ENCODE data around the gene TBCEL. TPM values are rescaled to one million over a fixed set of nuclear protein-coding genes. Genes with fewer than 3 reads are reported as not detected.

TBCEL gene
- total and polyA plus RNA-seq, 10 of the 15 experiments (the other 5 are each of a cell fraction or from before 2014, with no cell fraction given): 2.0 to 10.4 (median 7.3) TPM

GRCh38 chr11:121100943-121101342 lies 77.0 kb downstream of the TBCEL start, which contains the start of gene TECTA (continued):
- TF ChIP-seq SMAD5 (IDR thresholded peaks at IDR 0.05; ENCODE audit: low read depth): no peak
- TF ChIP-seq CHD1 (IDR thresholded peaks at IDR 0.05; ENCODE audit: low read depth, low read length): no peak
- TF ChIP-seq JUND (IDR thresholded peaks at IDR 0.05; ENCODE audit: low read depth, low read length): no peak

GRCh38 chr11:121104312-121104762 lies 80.4 kb downstream of the TBCEL start:
- DNase-seq (ENCODE audit: low read depth, low spot score) (no peak), FAIRE-seq (no peak), ATAC-seq (0 out of 3 replicates have a peak, but pooled peaks have one; percentile 46)
- Histone ChIP-seq H3K27ac (ENCODE audit: control insufficient read depth, insufficient read depth) (no peak overlapping the region), H3K27me3 (replicated peaks in 1 of 2; ENCODE audit: control insufficient read depth in 2 of 2, insufficient read depth in 2 of 2, low read length in 1 of 2) (peaks cover 0 to 2% of the 10 kb centered on the region in 2 experiments; a peak in 1 of 4 replicates), H3K36me3 (ENCODE audit: control insufficient read depth in 2 of 2, insufficient read depth in 2 of 2, low read length in 1 of 2) (no peaks in the 10 kb centered on the region), H3K4me2 (ENCODE audit: control insufficient read depth, insufficient read depth) (no peak overlapping the region), H3K79me2 (ENCODE audit: control insufficient read depth, insufficient read depth, low read length) (no peaks in the 10 kb centered on the region), H4K20me1 (ENCODE audit: control insufficient read depth, insufficient read depth) (no peaks in the 10 kb centered on the region; the same call in 1 of the 2 replicates), H3K9me3 (replicated peaks; ENCODE audit: control insufficient read depth, insufficient read depth, low read length) (no peaks in the 10 kb centered on the region), H2AFZ (ENCODE audit: control insufficient read depth, low read depth, low read length) (no peak overlapping the region), H3K4me3 (no peak overlapping the region), H3K4me1 (ENCODE audit: control insufficient read depth, insufficient read depth, low read length) (no peaks in the 10 kb centered on the region), H3K9ac (ENCODE audit: control insufficient read depth, insufficient read depth, low read length) (no peak overlapping the region)
- TF ChIP-seq E2F4 (IDR thresholded peaks at IDR 0.05; ENCODE audit: low read depth, low read length) (no peak), E2F8 (IDR thresholded peaks at IDR 0.05; ENCODE audit: low read depth, partially characterized antibody) (no peak), HDAC2 (IDR thresholded peaks at IDR 0.05) (no peak), ETV6 (conservative IDR thresholded peaks at IDR 0.05 in 1 of 2, IDR thresholded peaks at IDR 0.05 in 1 of 2; ENCODE audit: borderline replicate concordance in 1 of 2, low read depth in 1 of 2) (no peak), SRF (IDR thresholded peaks at IDR 0.05; ENCODE audit: low read depth in 2 of 2, low read length in 2 of 2) (no peak), POU2F2 (IDR thresholded peaks at IDR 0.05; ENCODE audit: borderline replicate concordance, low read depth, low read length) (no peak), SP1 (IDR thresholded peaks at IDR 0.05; ENCODE audit: low read depth, low read length) (no peak), RAD51 (IDR thresholded peaks at IDR 0.05) (no peak)
- TF ChIP-seq, protein P1, sequence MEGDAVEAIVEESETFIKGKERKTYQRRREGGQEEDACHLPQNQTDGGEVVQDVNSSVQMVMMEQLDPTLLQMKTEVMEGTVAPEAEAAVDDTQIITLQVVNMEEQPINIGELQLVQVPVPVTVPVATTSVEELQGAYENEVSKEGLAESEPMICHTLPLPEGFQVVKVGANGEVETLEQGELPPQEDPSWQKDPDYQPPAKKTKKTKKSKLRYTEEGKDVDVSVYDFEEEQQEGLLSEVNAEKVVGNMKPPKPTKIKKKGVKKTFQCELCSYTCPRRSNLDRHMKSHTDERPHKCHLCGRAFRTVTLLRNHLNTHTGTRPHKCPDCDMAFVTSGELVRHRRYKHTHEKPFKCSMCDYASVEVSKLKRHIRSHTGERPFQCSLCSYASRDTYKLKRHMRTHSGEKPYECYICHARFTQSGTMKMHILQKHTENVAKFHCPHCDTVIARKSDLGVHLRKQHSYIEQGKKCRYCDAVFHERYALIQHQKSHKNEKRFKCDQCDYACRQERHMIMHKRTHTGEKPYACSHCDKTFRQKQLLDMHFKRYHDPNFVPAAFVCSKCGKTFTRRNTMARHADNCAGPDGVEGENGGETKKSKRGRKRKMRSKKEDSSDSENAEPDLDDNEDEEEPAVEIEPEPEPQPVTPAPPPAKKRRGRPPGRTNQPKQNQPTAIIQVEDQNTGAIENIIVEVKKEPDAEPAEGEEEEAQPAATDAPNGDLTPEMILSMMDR (IDR thresholded peaks at IDR 0.05 in 2 of 3, conservative IDR thresholded peaks at IDR 0.05 in 1 of 3; ENCODE audit: control insufficient read depth in 2 of 3, extremely low read depth in 1 of 3, insufficient read depth in 1 of 3, low read depth in 3 of 3, low read length in 3 of 3): peak in 2 of 3 experiments; percentile 28 to 31; a peak in 2 of 6 replicates
- ChIA-PET POLR2A (no interaction called here), RAD21 (ENCODE audit: unreplicated experiment) (no interaction called here), CTCF (interaction anchor here (0.6 to 1.7 kb wide), 3 partner anchors 58 to 1839 kb away, joined by 3 to 4 read pairs (median 3); no protein-coding TSS in a partner anchor), SMC1A (ENCODE audit: uncharacterized antibody, unreplicated experiment) (no interaction called here)
- no TSS peak for BruUV-seq (replicated peaks)
- intact Hi-C loops (cut with micrococcal nuclease; ENCODE audit: unreplicated experiment): no loop called here
- 54% methylated on average over 9 of the region's 9 CpGs for WGBS (ENCODE audit: insufficient coverage, insufficient replicate concordance, low lambda C conversion rate, missing lambda C conversion rate)
- in situ Hi-C loops (cut with MboI): no loop called here
